HepG2 (cell line): ENCODE data around the gene SLC8A2. TPM values are rescaled to one million over a fixed set of nuclear protein-coding genes. Genes with fewer than 3 reads are reported as not detected.

Source experiments
- ATAC-seq: fragments of 200-7000 bp; cut with Tn5 transposase; 3 replicates; pipeline ENCODE4 v1.9.1; 2020; ENCODE audit warnings: mild to moderate bottlenecking, moderate library complexity
- BruUV-seq: library from RNA; stranded (reverse); fragments of 400-500 nt; replicated peaks from 2 replicates; lab custom pipeline; 2021; lab: Mats Ljungman, UMichigan
- CTCF ChIA-PET: fragments of 300-600 bp; formaldehyde crosslinking; extraction: SDS; loops from one replicate; lab custom pipeline; 2021; ENCODE audit warnings: low total read pairs, inconsistent platforms, low intra/inter-chr PET ratio; lab: Yijun Ruan, JAX
- POLR2A ChIA-PET: fragments of 350-600 bp; sonication (Branson Sonifier 250); formaldehyde crosslinking; loops from one replicate; lab custom pipeline; 2020; ENCODE audit warnings: antibody characterized with exemption, inconsistent platforms; lab: Yijun Ruan, JAX
- DNase-seq: peaks from one replicate; pipeline ENCODE4 v3.0.0-alpha.2; 2015; ENCODE audit warnings: low spot score
- FAIRE-seq: peaks from 3 replicates; lab custom pipeline; 2011; peaks lifted over from hg19 to GRCh38; lab: Jason Lieb, UNC
- H2AFZ ChIP-seq: one replicate; pipeline ENCODE4 v1.6.1; 2011; ENCODE audit warnings: low read length, inconsistent platforms
- H3K27ac ChIP-seq: fragments of 300-600 bp; 3 replicates; pipeline ENCODE4 v1.8.0; 2011; ENCODE audit warnings: mixed run types, mild to moderate bottlenecking, mixed read lengths, low read length, inconsistent platforms; ENCODE audit not compliant: insufficient read depth; ENCODE audit errors: extremely low read length
- H3K27me3 ChIP-seq, 2 experiments: fragments of 200-600 bp in 1 of 2; 2 replicates in 1 of 2; 3 replicates in 1 of 2; pipeline versions ENCODE4 v1.6.0 to v1.8.0; 2011; ENCODE audit warnings: low read length in 2 of 2, mild to moderate bottlenecking in 2 of 2, moderate library complexity in 2 of 2, inconsistent platforms in 1 of 2; ENCODE audit not compliant: insufficient read depth in 2 of 2, control insufficient read depth in 1 of 2
- H3K36me3 ChIP-seq, 2 experiments: fragments of 200-600 bp in 1 of 2; replicated peaks in 1 of 2; 2 replicates in 1 of 2; 3 replicates in 1 of 2; pipeline versions ENCODE4 v1.5.1 to v1.8.0; 2011; ENCODE audit warnings: low read length in 2 of 2, inconsistent platforms in 1 of 2; ENCODE audit not compliant: insufficient read depth in 2 of 2, control insufficient read depth in 1 of 2
- H3K4me1 ChIP-seq: 2 replicates; pipeline ENCODE4 v1.5.1; 2012; ENCODE audit warnings: low read length, inconsistent platforms; ENCODE audit not compliant: insufficient read depth
- H3K4me2 ChIP-seq: 2 replicates; pipeline ENCODE4 v1.6.0; 2011; ENCODE audit warnings: low read depth, low read length, inconsistent platforms
- H3K4me3 ChIP-seq, 3 experiments: fragments of 200-600 bp in 1 of 3; sonication (generic), shearing (Covaris generic) in 1 of 3; replicated peaks in 1 of 3; 2 replicates each; pipeline ENCODE4 v1.5.1; 2011 to 2016; ENCODE audit warnings: low read length in 3 of 3, inconsistent platforms in 2 of 3, low read depth in 2 of 3, mild to moderate bottlenecking in 2 of 3, control low read depth in 1 of 3, mixed read lengths in 1 of 3; ENCODE audit not compliant: insufficient read depth in 1 of 3
- H3K79me2 ChIP-seq: one replicate; pipeline ENCODE4 v1.6.1; 2011; ENCODE audit warnings: low read length, inconsistent platforms; ENCODE audit not compliant: insufficient read depth
- H3K9ac ChIP-seq: 2 replicates; pipeline ENCODE4 v1.6.0; 2011; ENCODE audit warnings: mild to moderate bottlenecking, low read depth, low read length, inconsistent platforms; ENCODE audit not compliant: insufficient read depth
- H3K9me3 ChIP-seq: 2 replicates; pipeline ENCODE4 v1.5.1; 2012; ENCODE audit warnings: mild to moderate bottlenecking, low read length
- H4K20me1 ChIP-seq: 2 replicates; pipeline ENCODE4 v1.6.0; 2011; ENCODE audit warnings: inconsistent platforms, mild to moderate bottlenecking, low read length, moderate library complexity; ENCODE audit not compliant: insufficient read depth
- BRD4 ChIP-seq: sonication (generic); formaldehyde crosslinking; IDR thresholded peaks from 2 replicates; pipeline ENCODE4 v1.4.0; 2020; ENCODE audit warnings: missing genetic modification reagents
- MTERF4 ChIP-seq: sonication (generic); formaldehyde crosslinking; IDR thresholded peaks from 2 replicates; pipeline ENCODE4 v1.8.0; 2023; ENCODE audit warnings: mild to moderate bottlenecking, missing genetic modification reagents
- MYPOP ChIP-seq: sonication (generic); formaldehyde crosslinking; IDR thresholded peaks from 2 replicates; pipeline ENCODE4 v1.8.1; 2023; ENCODE audit warnings: mild to moderate bottlenecking, moderate library complexity, missing genetic modification reagents
- NCOA2 ChIP-seq: sonication (generic); formaldehyde crosslinking; IDR thresholded peaks from 2 replicates; pipeline ENCODE4 v1.8.0; 2022; ENCODE audit warnings: inconsistent platforms
- RXRA ChIP-seq: sonication (generic); formaldehyde crosslinking; IDR thresholded peaks from 2 replicates; pipeline ENCODE4 v1.5.1; 2020; ENCODE audit warnings: missing genetic modification reagents
- SPEN ChIP-seq: sonication (generic); formaldehyde crosslinking; IDR thresholded peaks from 2 replicates; pipeline ENCODE4 v1.5.1; 2020; ENCODE audit warnings: low read depth, mild to moderate bottlenecking, missing genetic modification reagents
- ZNF101 ChIP-seq: sonication (generic); formaldehyde crosslinking; IDR thresholded peaks from 2 replicates; pipeline ENCODE4 v1.4.0; 2020; ENCODE audit warnings: mild to moderate bottlenecking, low read depth, missing genetic modification reagents, borderline replicate concordance
- ZNF20 ChIP-seq: sonication (generic); formaldehyde crosslinking; IDR thresholded peaks from 2 replicates; pipeline ENCODE4 v1.4.0; 2020; ENCODE audit warnings: mild to moderate bottlenecking, moderate library complexity, missing genetic modification reagents
- ZNF552 ChIP-seq: sonication (generic); formaldehyde crosslinking; IDR thresholded peaks from 2 replicates; pipeline ENCODE4 v1.9.0; 2022; ENCODE audit warnings: missing genetic modification reagents, mild to moderate bottlenecking, borderline replicate concordance
- ZNF614 ChIP-seq: IDR thresholded peaks from 2 replicates; pipeline ENCODE4 v1.6.1; 2018; ENCODE audit warnings: missing biosample characterization, missing genetic modification reagents, inconsistent platforms, borderline replicate concordance
- WGBS: methylation state at CpG from one replicate; pipeline ENCODE4 v1.1.6; 2017; ENCODE audit warnings: low lambda C conversion rate; 5-methylcytosine and 5-hydroxymethylcytosine counted together
- in situ Hi-C: cut with HindIII; loops from 2 replicates; pipeline ENCODE4 v1.10.0; 2017; ENCODE audit warnings: low pct_unique_long_range_greater_than_20kb; ENCODE audit not compliant: extremely low pct_ligation_motif_present
- intact Hi-C: fragments of 100-400 bp; cut with micrococcal nuclease; formaldehyde crosslinking; loops from one replicate; pipeline ENCODE4 v1.10.0; 2022; ENCODE audit not compliant: unreplicated experiment
- polyA plus RNA-seq, 8 experiments: library from polyadenylated mRNA; depleted of rRNA in 3 of 8; stranded (reverse) in 7 of 8; unstranded in 1 of 8; fragments of >200 nt; fragmentation: Illumina TruSeq in 4 of 8; extraction: Trizol in 4 of 8; gene quantifications; 2 replicates each; pipeline versions ENCODE4 v1.2.1 to v1.2.3, GENCODE V29; 2011 to 2016; ENCODE audit warnings: low read depth in 4 of 8, missing spikeins in 1 of 8, mixed read lengths in 1 of 8; ENCODE audit not compliant: insufficient read depth in 1 of 8
- total RNA-seq, 5 experiments: library from RNA; depleted of rRNA; stranded (reverse); fragments of >200 nt; fragmentation: Illumina TruSeq; extraction: Trizol; gene quantifications; 2 replicates each; pipeline ENCODE4 v1.2.3, GENCODE V29; 2016; ENCODE audit warnings: low read depth in 1 of 5

Gene SLC8A2
- total and polyA plus RNA-seq, 2 of the 13 experiments (the other 11 are each of a cell fraction or from before 2014, with no cell fraction given) = 0.02 TPM; not detected in 1

- H3K27ac ChIP-seq = no peak overlapping the region
- in situ Hi-C loops = no loop called here
- no peaks in the 10 kb centered on the region for H3K9me3 ChIP-seq
- intact Hi-C loops = no loop called here
- TF ChIP-seq ZNF20 (CRISPR knock-in tag) = no peak
- TF ChIP-seq BRD4 (CRISPR knock-in tag) = no peak
- TF ChIP-seq MYPOP (CRISPR knock-in tag) = no peak
- TF ChIP-seq RXRA (CRISPR knock-in tag) = no peak
- TF ChIP-seq NCOA2 (CRISPR knock-in tag) = no peak
- TF ChIP-seq ZNF552 = no peak
- TF ChIP-seq MTERF4 (CRISPR knock-in tag) = no peak
- no peak for TF ChIP-seq SPEN (CRISPR knock-in tag)
- no peak for TF ChIP-seq ZNF614 (CRISPR knock-in tag)
- TF ChIP-seq ZNF101 (CRISPR knock-in tag) = no peak
- TF ChIP-seq, all 625 proteins: peak for 0
- FAIRE-seq (no peak), ATAC-seq (no peak), DNase-seq (no peak)
- Histone ChIP-seq H3K27me3 (peaks cover 0 to 24% of the 10 kb centered on the region in 2 experiments; a peak in 4 of 5 replicates), H3K9ac (no peak overlapping the region), H3K36me3 (no peaks in the 10 kb centered on the region), H3K4me1 (no peaks in the 10 kb centered on the region), H3K79me2 (no peaks in the 10 kb centered on the region), H3K4me2 (no peak overlapping the region), H3K4me3 (no peak overlapping the region), H4K20me1 (0 out of 2 replicates have a peak, but pooled peaks cover 6% of the 10 kb centered on the region), H2AFZ (no peak overlapping the region)
- no TSS peak for BruUV-seq
- CTCF ChIA-PET = no interaction called here
- POLR2A ChIA-PET = no interaction called here
- 32% methylated on average over 5 of the region's 5 CpGs for WGBS
These were observed 65.8 kb downstream of the SLC8A2 start for GRCh38 chr19:47405854-47406417.
